Peyer's patch (tissue), 4 donors: ENCODE measurements around the gene CACNA1G.

Experiments used
- POLR2A ChIP-seq, 2 donors: fragments of 450-650 bp; IDR thresholded peaks; one replicate each; pipeline ENCODE4 v1.5.1; 2017; ENCODE audit warnings: antibody characterized with exemption in 2 of 2, mild to moderate bottlenecking in 2 of 2, moderate library complexity in 2 of 2
- TF ChIP-seq, protein P1 (sequence below), 6 experiments: fragments of 450-650 bp in 4 of 6; fragments of 200-600 bp in 2 of 6; sonication (generic) in 1 of 6; IDR thresholded peaks; one replicate each; pipeline ENCODE4 v1.5.1; 2017 to 2019; ENCODE audit warnings: antibody characterized with exemption in 6 of 6, mild to moderate bottlenecking in 3 of 6, moderate library complexity in 1 of 6

DNA sequence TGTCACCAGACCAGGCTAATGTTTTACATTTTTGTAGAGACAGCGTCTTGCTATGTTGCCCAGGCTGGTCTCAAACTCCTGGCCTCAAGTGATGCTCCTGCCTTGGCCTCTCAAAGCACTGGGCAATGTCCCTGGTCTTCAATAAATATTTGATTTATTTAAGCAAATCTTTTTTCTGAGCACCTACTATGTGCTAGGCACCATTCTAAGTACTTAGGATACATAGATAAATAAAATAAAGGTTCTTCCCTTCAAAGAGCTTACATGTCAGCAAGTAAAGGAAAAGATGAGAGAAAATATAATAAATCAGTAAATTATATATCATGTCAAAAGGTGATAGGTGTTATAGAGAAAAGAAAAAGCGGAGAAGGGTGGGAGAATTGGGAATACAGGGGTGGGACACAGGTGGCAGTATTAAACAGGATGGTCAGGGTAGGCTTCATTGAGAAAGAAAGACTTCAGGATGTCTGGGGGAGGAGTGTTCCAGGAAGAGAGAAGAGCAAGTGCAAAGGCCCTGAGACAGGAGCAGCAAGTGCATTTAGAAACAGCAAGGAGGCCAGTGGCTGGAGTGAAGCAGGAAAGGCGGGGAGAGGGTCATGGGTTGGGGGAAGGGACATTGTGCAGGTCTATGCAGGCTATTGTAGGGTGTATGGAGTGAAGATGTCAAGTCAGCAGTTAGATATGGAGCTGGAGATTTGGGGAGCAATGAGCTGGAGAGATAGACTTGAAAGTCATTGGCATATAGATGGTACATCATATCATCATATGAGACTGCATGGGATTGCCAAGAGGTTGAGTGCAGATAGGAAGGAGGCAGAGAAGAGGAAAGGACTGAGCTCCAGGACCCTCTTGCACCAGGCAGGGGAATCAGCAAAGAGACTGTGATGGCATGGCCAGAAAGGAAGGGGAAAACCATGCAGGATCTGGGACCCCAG, 85.5 kb downstream of the CACNA1G start:
- TF ChIP-seq, protein P1, sequence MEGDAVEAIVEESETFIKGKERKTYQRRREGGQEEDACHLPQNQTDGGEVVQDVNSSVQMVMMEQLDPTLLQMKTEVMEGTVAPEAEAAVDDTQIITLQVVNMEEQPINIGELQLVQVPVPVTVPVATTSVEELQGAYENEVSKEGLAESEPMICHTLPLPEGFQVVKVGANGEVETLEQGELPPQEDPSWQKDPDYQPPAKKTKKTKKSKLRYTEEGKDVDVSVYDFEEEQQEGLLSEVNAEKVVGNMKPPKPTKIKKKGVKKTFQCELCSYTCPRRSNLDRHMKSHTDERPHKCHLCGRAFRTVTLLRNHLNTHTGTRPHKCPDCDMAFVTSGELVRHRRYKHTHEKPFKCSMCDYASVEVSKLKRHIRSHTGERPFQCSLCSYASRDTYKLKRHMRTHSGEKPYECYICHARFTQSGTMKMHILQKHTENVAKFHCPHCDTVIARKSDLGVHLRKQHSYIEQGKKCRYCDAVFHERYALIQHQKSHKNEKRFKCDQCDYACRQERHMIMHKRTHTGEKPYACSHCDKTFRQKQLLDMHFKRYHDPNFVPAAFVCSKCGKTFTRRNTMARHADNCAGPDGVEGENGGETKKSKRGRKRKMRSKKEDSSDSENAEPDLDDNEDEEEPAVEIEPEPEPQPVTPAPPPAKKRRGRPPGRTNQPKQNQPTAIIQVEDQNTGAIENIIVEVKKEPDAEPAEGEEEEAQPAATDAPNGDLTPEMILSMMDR (IDR thresholded peaks at IDR 0.05): no peak
- TF ChIP-seq POLR2A (IDR thresholded peaks at IDR 0.05): no peak
